Psoas muscle (tissue), 8 donors: ENCODE results near the gene COMMD10. TPM values are rescaled to one million over a fixed set of nuclear protein-coding genes. Genes with fewer than 3 reads are reported as not detected.

Experiments
- ATAC-seq, 4 donors: fragments of 200-7000 bp; cut with Tn5 transposase; one replicate each; pipeline ENCODE4 v1.9.1; 2020; ENCODE audit warnings: moderate library complexity in 3 of 4, mild to moderate bottlenecking in 2 of 4
- DNase-seq, 2 donors: peaks; one replicate each; pipeline ENCODE4 v3.0.0-alpha.2; 2020
- H3K27ac ChIP-seq: fragments of 200-600 bp; one replicate; pipeline ENCODE4 v1.8.0; 2022
- H3K27me3 ChIP-seq, 3 donors: fragments of 200-600 bp in 1 of 3; one replicate each; pipeline versions ENCODE4 v1.6.1 to v1.8.0; 2013 to 2022; ENCODE audit warnings: low read length in 2 of 3, mild to moderate bottlenecking in 2 of 3, moderate library complexity in 1 of 3; ENCODE audit not compliant: insufficient read depth in 3 of 3
- H3K36me3 ChIP-seq, 2 donors: fragments of 200-600 bp in 1 of 2; one replicate each; pipeline versions ENCODE4 v1.6.1 to v1.8.0; 2013 to 2022; ENCODE audit warnings: low read depth in 1 of 2, mild to moderate bottlenecking in 1 of 2, moderate library complexity in 1 of 2; ENCODE audit not compliant: insufficient read depth in 1 of 2
- H3K4me1 ChIP-seq: fragments of 200-600 bp; one replicate; pipeline ENCODE4 v1.8.0; 2022
- H3K4me3 ChIP-seq: fragments of 200-600 bp; one replicate; pipeline ENCODE4 v1.8.0; 2022; ENCODE audit warnings: mild to moderate bottlenecking
- H3K9me3 ChIP-seq: fragments of 200-600 bp; one replicate; pipeline ENCODE4 v1.8.0; 2022
- WGBS, 3 donors: extraction: QIAGEN DNeasy Blood & Tissue Kit; methylation state at CpG; one replicate each; pipeline versions ENCODE4 v1.1.6 to v1.1.7; 2013; 5-methylcytosine and 5-hydroxymethylcytosine counted together
- intact Hi-C, 2 donors: fragments of 100-400 bp; cut with DNase I; formaldehyde crosslinking; loops; one replicate each; pipeline versions ENCODE4 v1.11.0 to v1.14.2; 2022
- polyA plus RNA-seq, 3 donors: library from polyadenylated mRNA; stranded (reverse); fragments of 200-250 nt; gene quantifications; one replicate each; pipeline ENCODE4 v1.2.3, GENCODE V29; 2013
- total RNA-seq, 4 donors: library from RNA; stranded (reverse); fragmentation: NEBNext Ultra II Directional in 2 of 4; extraction: Animal tissue kit (Norgen Biotek cat#: 25700) in 2 of 4; gene quantifications; one replicate each; pipeline versions ENCODE4 v1.2.1 to v1.2.4, GENCODE V29; 2021 to 2023
- TF ChIP-seq, protein P1 (sequence below): fragments of 200-600 bp; IDR thresholded peaks from one replicate; pipeline ENCODE4 v1.8.0; 2022; ENCODE audit warnings: antibody characterized with exemption
- donor health status: healthy with polysubstance abuse.
- donor health status: DM: no; HTN: no; CAD: no; lungs with moderate emphysema.
- donor health status: Bipolar disorder and iron deficiency.
- donor health status: healthy.
- donor health status: DM: yes; HTN: yes; CAD: no.
- donor health status: DM: no; HTN: no; CAD: no.
- donor health status: DM: no; HTN: no; CAD: no.
- donor health status: DM: yes; HTN: yes; CAD: no.

The COMMD10 gene
- total and polyA plus RNA-seq, 7 donors: 8.4 to 23.0 (median 16.7) TPM

- Histone ChIP-seq H3K9me3 (peaks cover 11% of the 10 kb centered on the region), H3K36me3 (peaks cover under 1 to 42% of the 10 kb centered on the region in 2 donors), H3K4me3 (no peak overlapping the region), H3K4me1 (no peaks in the 10 kb centered on the region), H3K27ac (no peak overlapping the region), H3K27me3 (no peaks in the 10 kb centered on the region)
- 87 to 89% (median 88%) methylated on average over 5 of the region's 5 CpGs for WGBS, 3 donors
- ATAC-seq (no peak), DNase-seq (no peak)
- TF ChIP-seq, protein P1, sequence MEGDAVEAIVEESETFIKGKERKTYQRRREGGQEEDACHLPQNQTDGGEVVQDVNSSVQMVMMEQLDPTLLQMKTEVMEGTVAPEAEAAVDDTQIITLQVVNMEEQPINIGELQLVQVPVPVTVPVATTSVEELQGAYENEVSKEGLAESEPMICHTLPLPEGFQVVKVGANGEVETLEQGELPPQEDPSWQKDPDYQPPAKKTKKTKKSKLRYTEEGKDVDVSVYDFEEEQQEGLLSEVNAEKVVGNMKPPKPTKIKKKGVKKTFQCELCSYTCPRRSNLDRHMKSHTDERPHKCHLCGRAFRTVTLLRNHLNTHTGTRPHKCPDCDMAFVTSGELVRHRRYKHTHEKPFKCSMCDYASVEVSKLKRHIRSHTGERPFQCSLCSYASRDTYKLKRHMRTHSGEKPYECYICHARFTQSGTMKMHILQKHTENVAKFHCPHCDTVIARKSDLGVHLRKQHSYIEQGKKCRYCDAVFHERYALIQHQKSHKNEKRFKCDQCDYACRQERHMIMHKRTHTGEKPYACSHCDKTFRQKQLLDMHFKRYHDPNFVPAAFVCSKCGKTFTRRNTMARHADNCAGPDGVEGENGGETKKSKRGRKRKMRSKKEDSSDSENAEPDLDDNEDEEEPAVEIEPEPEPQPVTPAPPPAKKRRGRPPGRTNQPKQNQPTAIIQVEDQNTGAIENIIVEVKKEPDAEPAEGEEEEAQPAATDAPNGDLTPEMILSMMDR: no peak
- intact Hi-C loops: no loop called here
Measured at GRCh38 chr5:116297296-116297814, 212.5 kb downstream of the COMMD10 start.

- TF ChIP-seq, protein P1: no peak
Measured at GRCh38 chr5:116299746-116300640, 215.2 kb downstream of the COMMD10 start.

GRCh38 chr5:116301110-116301509, 216.3 kb downstream of the COMMD10 start:
- no peaks in the 10 kb centered on the region for H3K27me3 ChIP-seq
- no peaks in the 10 kb centered on the region for H3K4me1 ChIP-seq
- no peak for DNase-seq
- 95 to 96% (median 96%) methylated on average over 1 of the region's 1 CpG for WGBS, 3 donors
- intact Hi-C loops: no loop called here
- no peak overlapping the region for H3K4me3 ChIP-seq
- H3K36me3 ChIP-seq: peaks cover 20 to 62% of the 10 kb centered on the region in 2 donors
- H3K9me3 ChIP-seq: peaks cover 14% of the 10 kb centered on the region
- TF ChIP-seq, protein P1: no peak
- H3K27ac ChIP-seq: no peak overlapping the region
- ATAC-seq: no peak

More at GRCh38 chr5:116299746-116300640, 215.2 kb downstream of the COMMD10 start:
- Histone ChIP-seq H3K27ac (no peak overlapping the region), H3K4me1 (no peaks in the 10 kb centered on the region), H3K9me3 (peaks cover 11% of the 10 kb centered on the region), H3K4me3 (no peak overlapping the region), H3K36me3 (peaks cover 13 to 51% of the 10 kb centered on the region in 2 donors), H3K27me3 (no peaks in the 10 kb centered on the region)
- intact Hi-C loops: no loop called here
- WGBS, 3 donors: 92 to 95% (median 92%) methylated on average over 2 of the region's 2 CpGs
- no peak for DNase-seq
- no peak for ATAC-seq

GRCh38 chr5:116303340-116303739, 218.5 kb downstream of the COMMD10 start:
- no peaks in the 10 kb centered on the region for H3K4me1 ChIP-seq
- H3K27ac ChIP-seq: no peak overlapping the region
- peaks cover 23% of the 10 kb centered on the region for H3K9me3 ChIP-seq
- intact Hi-C loops: no loop called here
- no peaks in the 10 kb centered on the region for H3K27me3 ChIP-seq
- DNase-seq: no peak
- no peak overlapping the region for H3K4me3 ChIP-seq
- TF ChIP-seq, protein P1: no peak
- 68 to 84% (median 74%) methylated on average over 1 of the region's 1 CpG for WGBS, 3 donors
- ATAC-seq: no peak
- H3K36me3 ChIP-seq: peaks cover 20 to 60% of the 10 kb centered on the region in 2 donors
